GM06990 (cell line): Measurements from ENCODE around the gene PTPRU.

Experiments
- DNase-seq: peaks from one replicate; pipeline ENCODE4 v3.0.0-alpha.2; 2011; ENCODE audit not compliant: insufficient read length; ENCODE audit errors: extremely low read depth
- H3K27me3 ChIP-seq: replicated peaks from 2 replicates; pipeline ENCODE4 v1.6.0; 2011; ENCODE audit warnings: low read length; ENCODE audit not compliant: control insufficient read depth, insufficient read depth
- H3K36me3 ChIP-seq: 2 replicates; pipeline ENCODE4 v1.5.1; 2011; ENCODE audit warnings: low read length; ENCODE audit not compliant: control insufficient read depth, insufficient read depth
- H3K4me3 ChIP-seq: replicated peaks from 2 replicates; pipeline ENCODE4 v1.5.1; 2011; ENCODE audit warnings: low read depth, mild to moderate bottlenecking, control low read depth, low read length
- TF ChIP-seq, protein P1 (sequence below): IDR thresholded peaks from 2 replicates; pipeline ENCODE4 v1.5.1; 2011; ENCODE audit warnings: low read length, control low read depth, mild to moderate bottlenecking, inconsistent platforms; ENCODE audit not compliant: insufficient read depth, poor library complexity, severe bottlenecking

Gene PTPRU

DNA sequence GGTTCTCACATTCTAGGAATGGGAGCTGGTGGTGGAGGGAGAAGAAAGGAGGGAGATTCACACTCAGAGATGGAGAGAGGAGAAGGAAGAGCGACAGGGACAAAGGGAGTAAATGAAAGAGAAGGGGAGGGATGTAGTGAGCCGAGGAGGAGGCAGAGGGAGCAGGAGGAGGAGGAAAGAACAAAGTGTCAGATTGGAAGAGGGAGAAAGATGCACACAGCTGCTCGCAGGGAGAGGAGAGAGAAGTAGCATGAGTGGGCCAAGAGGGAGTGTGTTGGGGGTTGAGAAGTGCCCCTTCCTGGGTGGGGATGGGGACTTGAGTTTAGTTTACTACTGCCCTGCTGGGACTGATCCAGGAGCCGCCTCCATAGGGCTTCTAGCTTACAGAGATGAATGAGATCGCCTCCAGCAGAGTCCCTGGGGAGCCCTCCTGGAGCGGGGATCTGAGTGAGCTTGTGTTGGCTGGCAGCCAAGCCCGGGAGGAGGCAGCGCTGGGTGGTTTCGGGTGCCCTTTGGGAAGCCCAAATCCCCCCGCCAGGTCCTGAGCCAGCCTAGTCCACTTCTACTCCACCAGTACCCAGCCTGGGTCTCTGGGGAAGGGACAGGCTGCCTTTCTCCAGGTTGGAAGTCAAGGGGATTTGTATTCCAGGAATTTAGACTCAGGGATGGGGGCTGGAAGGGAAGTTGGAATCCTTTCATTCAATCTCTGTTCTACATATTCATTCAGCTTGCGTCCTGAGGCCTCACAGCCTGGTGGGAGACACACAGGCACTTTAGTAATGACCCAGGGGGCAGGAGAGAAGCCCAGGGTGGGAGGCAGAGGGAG lies 20.9 kb downstream of the PTPRU start:
- H3K36me3 ChIP-seq: no peaks in the 10 kb centered on the region
- H3K27me3 ChIP-seq: peaks cover 3% of the 10 kb centered on the region
- no peak for DNase-seq
- H3K4me3 ChIP-seq: no peak overlapping the region
- TF ChIP-seq, protein P1, sequence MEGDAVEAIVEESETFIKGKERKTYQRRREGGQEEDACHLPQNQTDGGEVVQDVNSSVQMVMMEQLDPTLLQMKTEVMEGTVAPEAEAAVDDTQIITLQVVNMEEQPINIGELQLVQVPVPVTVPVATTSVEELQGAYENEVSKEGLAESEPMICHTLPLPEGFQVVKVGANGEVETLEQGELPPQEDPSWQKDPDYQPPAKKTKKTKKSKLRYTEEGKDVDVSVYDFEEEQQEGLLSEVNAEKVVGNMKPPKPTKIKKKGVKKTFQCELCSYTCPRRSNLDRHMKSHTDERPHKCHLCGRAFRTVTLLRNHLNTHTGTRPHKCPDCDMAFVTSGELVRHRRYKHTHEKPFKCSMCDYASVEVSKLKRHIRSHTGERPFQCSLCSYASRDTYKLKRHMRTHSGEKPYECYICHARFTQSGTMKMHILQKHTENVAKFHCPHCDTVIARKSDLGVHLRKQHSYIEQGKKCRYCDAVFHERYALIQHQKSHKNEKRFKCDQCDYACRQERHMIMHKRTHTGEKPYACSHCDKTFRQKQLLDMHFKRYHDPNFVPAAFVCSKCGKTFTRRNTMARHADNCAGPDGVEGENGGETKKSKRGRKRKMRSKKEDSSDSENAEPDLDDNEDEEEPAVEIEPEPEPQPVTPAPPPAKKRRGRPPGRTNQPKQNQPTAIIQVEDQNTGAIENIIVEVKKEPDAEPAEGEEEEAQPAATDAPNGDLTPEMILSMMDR: no peak

DNA sequence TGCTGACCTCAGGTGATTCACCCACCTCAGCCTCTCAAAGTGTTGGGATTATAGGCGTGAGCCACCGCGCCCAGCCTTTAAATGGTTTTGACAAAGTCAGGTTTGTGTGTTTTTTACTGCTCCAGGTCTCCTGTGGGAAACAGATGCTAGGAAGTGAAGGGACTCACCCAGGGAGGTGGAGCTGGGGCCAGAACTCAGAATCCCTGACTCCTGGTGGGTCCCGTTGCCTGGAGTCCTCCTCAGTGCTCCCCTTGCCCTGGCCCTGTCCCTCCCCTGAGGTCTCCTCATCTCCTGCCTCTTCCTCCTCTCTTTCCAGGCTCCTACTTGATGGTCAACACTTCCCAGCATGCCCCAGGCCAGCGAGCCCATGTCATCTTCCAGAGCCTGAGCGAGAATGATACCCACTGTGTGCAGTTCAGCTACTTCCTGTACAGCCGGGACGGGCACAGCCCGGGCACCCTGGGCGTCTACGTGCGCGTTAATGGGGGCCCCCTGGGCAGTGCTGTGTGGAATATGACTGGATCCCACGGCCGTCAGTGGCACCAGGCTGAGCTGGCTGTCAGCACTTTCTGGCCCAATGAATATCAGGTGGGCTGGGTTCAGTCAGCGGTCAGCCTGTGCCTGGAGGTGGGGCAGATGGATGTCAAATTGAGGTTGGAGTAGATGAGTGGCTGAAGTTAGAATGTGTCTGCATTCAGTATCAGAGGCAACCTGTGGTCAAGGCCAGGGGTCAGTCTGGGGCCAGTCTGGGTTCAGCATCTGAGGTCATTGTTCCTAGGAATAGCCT lies 22.1 kb downstream of the PTPRU start:
- TF ChIP-seq, protein P1: no peak
- H3K27me3 ChIP-seq: peaks cover 3% of the 10 kb centered on the region
- H3K36me3 ChIP-seq: no peaks in the 10 kb centered on the region
- no peak for DNase-seq
- no peak overlapping the region for H3K4me3 ChIP-seq

DNA sequence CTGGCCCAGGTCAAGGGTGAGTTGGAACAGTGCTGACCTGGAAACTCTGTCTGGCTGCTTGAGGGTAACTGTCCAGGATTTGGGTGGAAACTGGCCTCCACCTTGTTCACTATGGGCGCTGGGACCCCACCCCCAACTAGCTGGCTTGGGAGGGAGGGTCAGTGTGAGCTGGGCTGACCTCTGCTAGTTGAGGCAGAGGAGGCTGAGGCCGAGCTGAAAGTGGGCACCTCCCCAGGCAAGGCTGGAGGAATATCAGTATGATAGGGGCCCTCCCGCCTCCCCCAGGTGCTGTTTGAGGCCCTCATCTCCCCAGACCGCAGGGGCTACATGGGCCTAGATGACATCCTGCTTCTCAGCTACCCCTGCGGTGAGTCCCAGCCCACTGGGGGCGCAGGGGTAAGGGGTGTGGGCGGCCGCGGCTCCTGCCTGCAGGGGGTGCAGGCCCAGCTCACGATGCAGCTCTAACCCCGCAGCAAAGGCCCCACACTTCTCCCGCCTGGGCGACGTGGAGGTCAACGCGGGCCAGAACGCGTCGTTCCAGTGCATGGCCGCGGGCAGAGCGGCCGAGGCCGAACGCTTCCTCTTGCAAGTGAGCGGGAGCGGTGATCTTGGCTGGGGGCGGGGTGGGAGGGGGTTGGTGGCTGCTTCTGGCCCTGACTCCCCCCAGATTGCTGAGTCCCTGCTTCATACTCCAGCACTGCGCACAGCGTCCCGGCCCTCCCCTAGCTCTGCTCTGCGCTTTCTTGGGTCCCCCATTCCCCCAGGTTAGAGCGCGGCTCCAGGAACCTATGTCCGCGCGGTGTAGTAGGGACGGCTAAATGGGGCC lies 22.9 kb downstream of the PTPRU start:
- H3K27me3 ChIP-seq: peaks cover 3% of the 10 kb centered on the region
- H3K4me3 ChIP-seq: peak overlapping the region; percentile 20; the same call in 1 of the 2 replicates

DNA sequence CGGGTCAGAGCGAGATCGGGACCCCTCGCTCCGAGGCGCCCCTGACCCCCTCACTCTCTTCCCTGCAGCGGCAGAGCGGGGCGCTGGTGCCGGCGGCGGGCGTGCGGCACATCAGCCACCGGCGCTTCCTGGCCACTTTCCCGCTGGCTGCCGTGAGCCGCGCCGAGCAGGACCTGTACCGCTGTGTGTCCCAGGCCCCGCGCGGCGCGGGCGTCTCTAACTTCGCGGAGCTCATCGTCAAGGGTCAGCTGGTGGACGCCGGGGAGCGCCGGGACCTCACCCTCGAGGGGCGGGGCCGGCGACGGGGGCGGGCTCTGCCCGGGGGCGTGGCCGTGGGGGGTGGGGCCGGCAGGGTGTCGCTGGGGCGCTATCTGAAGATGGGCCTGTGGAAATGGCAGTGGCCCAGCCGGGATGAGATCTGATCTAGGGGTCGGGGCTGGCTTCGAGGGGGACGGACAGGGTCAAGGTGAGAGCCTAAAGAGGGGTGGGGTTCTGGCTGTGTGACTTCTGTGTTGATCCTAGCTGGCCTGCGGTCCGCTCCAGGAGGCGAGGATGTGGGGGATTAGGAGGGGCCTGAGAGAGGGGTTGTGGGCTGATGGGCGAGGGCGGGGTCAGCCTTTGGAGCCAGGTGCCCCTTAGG lies 23.6 kb downstream of the PTPRU start:
- Histone ChIP-seq H3K36me3 (no peaks in the 10 kb centered on the region), H3K27me3 (peaks cover 3% of the 10 kb centered on the region), H3K4me3 (peak overlapping the region; percentile 20)
- TF ChIP-seq, protein P1: no peak
- DNase-seq: no peak

More for the DNA sequence above, 22.9 kb downstream of the PTPRU start:
- TF ChIP-seq, protein P1: no peak
- DNase-seq: no peak
- H3K36me3 ChIP-seq: no peaks in the 10 kb centered on the region

DNA sequence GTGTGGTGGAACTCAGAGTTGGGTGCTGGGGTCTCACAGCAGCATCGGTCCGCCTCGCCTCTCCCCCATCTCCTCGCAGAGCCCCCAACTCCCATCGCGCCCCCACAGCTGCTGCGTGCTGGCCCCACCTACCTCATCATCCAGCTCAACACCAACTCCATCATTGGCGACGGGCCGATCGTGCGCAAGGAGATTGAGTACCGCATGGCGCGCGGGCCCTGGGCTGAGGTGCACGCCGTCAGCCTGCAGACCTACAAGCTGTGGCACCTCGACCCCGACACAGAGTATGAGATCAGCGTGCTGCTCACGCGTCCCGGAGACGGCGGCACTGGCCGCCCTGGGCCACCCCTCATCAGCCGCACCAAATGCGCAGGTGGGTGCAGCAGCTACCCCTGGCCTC lies 24.2 kb downstream of the PTPRU start:
- DNase-seq: no peak
- Histone ChIP-seq H3K27me3 (peaks cover 3% of the 10 kb centered on the region), H3K36me3 (no peaks in the 10 kb centered on the region), H3K4me3 (no peak overlapping the region)
- TF ChIP-seq, protein P1: no peak
